GM18909 (cell line): Measurements from ENCODE around the gene FAM98C.
"Not testable (repeated sequence)": the region's sequence is repeated elsewhere in the genome, so short reads cannot be mapped to it uniquely, and the experiment has no call there.

Source experiments
- ATAC-seq: cut with Tn5 transposase; IDR thresholded peaks from one replicate; pipeline ENCODE4 v1.9.1; 2021; ENCODE audit warnings: mild to moderate bottlenecking; ENCODE audit not compliant: unreplicated experiment, poor library complexity

Gene FAM98C

GRCh38 chr19:38422438-38422837, 19.5 kb downstream of the FAM98C start:
- no peak for ATAC-seq

DNA sequence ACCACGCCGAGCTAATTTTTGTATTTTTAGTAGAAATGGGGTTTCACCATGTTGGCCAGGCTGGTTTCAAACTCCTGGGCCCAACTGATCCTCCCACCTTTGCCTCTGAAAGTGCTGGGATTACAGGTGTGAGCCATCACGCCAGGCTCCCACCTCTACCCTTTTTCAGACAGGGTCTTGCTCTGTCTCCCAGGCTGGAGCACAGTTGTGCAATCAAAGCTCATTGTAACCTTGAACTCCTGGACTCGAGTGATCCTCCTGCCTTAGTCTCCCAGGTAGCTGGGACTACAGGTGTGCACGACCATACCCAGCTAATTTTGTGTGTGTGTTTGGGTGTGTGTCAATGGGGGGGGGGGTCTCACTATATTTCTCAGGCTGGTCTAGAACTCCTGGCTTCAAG, 21.4 kb downstream of the FAM98C start:
- no peak for ATAC-seq

GRCh38 chr19:38425222-38425809, 22.4 kb downstream of the FAM98C start:
- ATAC-seq: no peak

GRCh38 chr19:38425810-38426466, 23.0 kb downstream of the FAM98C start, which contains the start of gene RASGRP4:
Gene RASGRP4, minus strand, starts transcription at chr19:38426219. Its CDS starts 128 bp downstream, at chr19:38426091.
- no peak for ATAC-seq

DNA sequence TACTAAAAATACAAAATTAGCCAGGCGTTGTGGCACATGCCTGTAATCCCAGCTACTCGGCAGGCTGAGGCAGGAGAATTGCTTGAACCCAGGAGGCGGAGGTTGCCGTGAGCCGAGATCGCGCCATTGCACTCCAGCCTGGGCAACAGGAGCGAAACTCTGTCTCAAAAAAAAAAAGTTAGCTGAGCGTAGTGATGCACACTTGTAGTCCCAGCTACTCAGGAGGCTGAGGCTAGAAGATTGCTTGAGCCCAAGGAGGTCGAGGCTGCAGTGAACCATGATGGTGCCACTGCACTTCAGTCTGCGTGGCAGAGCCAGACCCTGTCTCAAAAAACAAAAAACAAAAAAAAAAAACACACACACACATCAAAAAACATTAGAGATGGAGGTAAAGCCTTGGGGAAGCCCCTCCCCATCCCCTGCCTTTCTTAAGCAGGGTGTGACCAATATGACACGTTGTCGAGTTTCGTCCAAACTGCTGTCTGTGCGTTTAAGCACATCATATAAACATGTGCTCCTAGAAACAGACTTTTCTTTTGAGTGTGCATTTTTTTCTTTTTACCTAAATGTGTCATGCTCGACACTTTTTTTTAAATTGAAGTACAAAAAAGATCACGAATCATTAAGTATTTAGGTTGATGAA, 24.3 kb downstream of the FAM98C start:
- not testable (repeated sequence) for ATAC-seq

GRCh38 chr19:38429055-38429810, 26.3 kb downstream of the FAM98C start:
- ATAC-seq: no peak

DNA sequence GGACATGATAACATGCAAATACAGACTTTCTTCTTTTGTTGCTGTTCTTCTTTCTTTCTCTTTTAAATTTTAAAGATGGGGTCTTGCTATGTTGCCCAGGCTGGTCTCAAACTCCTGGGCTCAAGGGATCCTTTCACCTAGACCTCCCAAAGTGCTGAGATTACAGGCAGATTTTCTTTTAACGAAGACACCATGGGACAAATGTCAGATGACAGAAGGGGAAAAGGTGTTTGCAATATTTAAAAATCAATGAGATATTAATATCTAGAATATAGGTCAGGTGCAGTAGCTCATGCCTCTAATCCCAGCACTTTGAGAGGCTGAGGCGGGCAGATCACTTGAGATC, 26.9 kb downstream of the FAM98C start:
- ATAC-seq: no peak

DNA sequence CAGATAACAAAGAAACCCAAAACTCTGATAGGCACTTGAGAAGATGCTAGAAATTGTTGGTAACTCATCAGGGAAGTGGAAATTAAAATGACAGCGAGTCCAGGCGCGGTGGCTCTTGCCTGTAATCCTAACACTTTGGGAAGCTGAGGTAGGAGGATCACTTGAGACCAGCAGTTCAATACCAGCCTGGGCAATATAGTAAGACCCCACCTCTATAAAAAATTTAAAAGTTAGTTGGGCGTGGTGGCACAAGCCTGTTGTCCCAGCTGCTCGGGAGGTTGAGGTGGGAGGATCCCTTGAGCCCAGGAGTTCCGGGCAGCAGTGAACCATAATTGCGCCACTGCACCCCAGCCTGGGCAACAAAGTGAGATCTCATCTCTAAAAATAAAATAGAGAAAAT, 28.0 kb downstream of the FAM98C start:
- no peak for ATAC-seq

- no peak for ATAC-seq
Measured at GRCh38 chr19:38433268-38433733, 30.4 kb downstream of the FAM98C start, which contains the start of gene RYR1. Gene RYR1, plus strand, starts transcription at chr19:38433691. Its CDS starts 139 bp downstream, at chr19:38433830.

DNA sequence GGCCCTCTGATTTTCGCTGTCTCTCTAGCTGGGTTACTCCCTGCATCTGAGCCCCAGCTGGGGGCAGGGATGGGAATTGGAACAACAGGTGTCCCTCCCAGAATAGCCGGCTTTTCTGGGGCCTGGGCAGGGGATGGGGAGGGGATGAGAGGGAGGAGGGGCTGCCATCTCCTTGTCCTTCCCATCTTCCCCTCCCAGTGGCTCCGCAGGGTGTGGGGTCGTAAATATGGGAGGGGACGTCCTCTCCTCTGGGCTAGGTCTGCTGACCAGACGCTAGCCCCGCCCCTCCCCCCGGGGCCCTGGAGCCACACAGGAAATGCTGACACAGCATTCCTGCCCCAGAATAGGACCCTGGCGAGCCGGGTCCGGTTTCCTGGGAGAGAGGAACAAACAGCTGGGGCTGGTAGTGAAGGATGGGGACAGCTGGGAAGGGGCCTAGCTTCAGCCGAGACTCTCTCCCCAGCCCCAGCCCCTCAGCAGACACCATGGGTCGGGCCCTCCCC, 31.7 kb downstream of the FAM98C start:
- ATAC-seq: no peak

DNA sequence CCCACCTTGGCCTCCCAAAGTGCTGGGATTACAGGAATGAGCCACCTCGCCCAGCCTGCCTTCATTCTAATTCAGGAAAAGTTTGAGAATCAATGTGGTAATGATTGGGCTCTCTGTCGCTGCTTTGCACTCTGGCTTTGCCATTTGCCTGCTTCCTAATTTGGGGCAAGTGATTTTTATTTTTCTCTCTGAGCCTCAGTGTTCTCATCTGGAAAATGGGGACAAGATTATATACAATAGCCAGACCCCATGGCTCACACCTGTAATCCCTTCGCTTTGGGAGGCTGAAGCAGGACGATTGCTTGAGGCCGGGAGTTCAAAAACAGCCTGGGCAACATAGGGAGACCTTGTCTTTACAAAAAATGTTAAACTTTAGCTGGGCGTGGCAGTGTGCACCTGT, 34.4 kb downstream of the FAM98C start:
- no peak for ATAC-seq

DNA sequence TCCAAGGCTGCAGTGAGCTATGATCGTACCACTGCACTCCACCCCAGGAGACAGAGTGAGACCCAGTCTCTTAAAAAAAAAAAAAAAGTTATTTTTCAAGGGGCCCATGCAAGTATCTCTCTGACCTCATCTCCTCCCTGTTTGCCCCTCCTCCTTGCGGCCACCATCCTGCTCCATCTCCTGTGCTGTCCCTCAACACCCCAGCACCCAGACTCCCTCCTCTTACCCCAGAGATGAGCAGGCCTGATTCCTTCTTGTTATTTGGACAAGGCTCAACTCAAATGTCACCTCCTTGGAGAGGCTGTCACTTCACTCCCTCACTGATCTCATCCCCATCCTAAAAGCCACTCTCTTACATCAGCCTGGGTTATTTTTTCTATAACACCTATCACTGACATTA, 35.0 kb downstream of the FAM98C start:
- ATAC-seq: no peak

- ATAC-seq: no peak
Measured at GRCh38 chr19:38440592-38440991, 37.7 kb downstream of the FAM98C start.

- no peak for ATAC-seq
Measured at GRCh38 chr19:38441657-38442348, 38.9 kb downstream of the FAM98C start.

DNA sequence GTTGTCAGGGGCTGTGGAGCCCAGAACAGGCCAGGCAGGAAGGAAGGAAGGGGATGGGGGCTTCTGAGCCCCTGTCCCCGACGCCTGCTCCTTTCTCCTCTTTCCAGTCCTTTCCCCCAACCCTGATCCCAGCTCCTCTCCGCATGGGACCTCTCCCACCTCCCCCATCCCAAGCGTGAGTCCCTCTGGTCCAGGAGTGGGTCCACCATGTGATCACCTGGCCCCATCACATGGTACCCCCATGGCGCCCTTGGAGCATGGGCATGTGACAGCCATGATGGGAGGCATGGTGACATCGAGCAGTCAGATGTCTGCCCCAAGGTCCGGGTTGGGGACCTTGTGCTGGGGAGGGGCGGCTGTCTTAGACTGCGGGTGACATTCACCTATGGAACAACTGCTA, 39.8 kb downstream of the FAM98C start:
- no peak for ATAC-seq

DNA sequence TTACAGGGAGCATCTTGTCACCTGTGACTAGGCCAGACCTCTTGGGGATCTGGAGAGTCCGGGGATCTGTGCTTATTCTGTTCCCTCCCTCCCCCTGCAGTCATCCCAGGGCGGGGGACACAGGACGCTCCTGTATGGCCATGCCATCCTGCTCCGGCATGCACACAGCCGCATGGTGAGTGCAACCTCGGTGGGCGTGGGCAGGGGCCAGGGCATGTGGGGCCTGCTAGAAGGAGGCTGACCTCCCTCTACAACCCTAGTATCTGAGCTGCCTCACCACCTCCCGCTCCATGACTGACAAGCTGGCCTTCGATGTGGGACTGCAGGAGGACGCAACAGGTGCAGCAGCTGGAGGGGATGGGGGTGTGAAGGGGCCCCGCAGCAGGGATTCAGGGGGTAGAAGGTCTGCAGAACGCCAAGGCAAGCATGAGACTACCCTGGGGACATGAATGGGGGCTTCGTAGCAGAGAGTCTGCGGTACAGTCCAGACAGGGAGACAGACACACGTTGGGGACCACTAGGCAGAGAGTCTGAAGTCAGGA, 40.6 kb downstream of the FAM98C start:
- ATAC-seq: no peak

DNA sequence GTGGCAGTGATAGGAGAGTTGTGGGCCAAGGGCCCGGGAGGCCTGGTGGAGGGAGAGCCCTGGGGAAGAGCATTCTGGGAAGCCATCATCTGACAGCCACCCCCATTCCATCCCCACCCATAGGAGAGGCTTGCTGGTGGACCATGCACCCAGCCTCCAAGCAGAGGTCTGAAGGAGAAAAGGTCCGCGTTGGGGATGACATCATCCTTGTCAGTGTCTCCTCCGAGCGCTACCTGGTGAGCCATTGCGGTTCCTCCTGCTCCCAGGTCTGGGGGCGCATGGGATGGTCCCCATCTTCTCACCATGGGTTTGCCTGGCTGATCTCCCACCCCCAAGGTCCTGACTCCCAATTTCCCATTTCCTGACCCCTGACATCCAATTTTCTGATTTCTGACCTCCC, 41.1 kb downstream of the FAM98C start:
- ATAC-seq: no peak

GRCh38 chr19:38445362-38445761, 42.5 kb downstream of the FAM98C start:
- no peak for ATAC-seq

- no peak for ATAC-seq
Measured at GRCh38 chr19:38448225-38448624, 45.3 kb downstream of the FAM98C start.

DNA sequence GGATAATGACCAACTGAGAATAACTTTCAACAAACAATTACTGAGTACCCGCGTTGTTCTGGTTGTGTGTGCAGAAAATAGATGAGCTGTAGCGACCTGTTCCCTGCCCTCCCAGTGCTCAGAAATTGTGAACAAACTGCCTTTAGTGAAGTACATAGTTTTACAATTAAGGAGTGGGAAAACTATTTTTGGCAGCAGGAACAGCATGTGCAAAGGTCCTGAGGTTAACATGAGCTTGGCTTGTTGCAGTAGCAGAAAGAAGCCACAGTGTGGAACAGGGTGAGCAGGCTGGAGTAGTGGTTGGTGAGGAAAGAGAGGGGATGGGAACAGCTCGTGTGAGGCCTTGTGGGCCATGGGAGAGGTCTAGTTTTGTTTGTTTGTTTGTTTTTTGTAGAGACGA, 46.6 kb downstream of the FAM98C start:
- ATAC-seq: no peak
